RWPE2 (cell line): ENCODE data around the gene TBC1D24.

ENCODE experiments used
- ATAC-seq: fragments of 200-7000 bp; cut with Tn5 transposase; 3 replicates; pipeline ENCODE4 v1.9.1; 2021; ENCODE audit warnings: low read depth
- DNase-seq: peaks from one replicate; pipeline ENCODE4 v3.0.0-alpha.2; 2020; ENCODE audit warnings: low spot score
- H3K27ac ChIP-seq: fragments of 450-650 bp; 2 replicates; pipeline ENCODE4 v1.5.1; 2017; ENCODE audit warnings: mild to moderate bottlenecking; ENCODE audit not compliant: poor library complexity, severe bottlenecking
- H3K27me3 ChIP-seq: fragments of 250-450 bp; sonication (Bioruptor Pico); 2 replicates; pipeline ENCODE4 v1.5.1; 2021; ENCODE audit warnings: mild to moderate bottlenecking, moderate library complexity; ENCODE audit not compliant: insufficient read depth, poor library complexity, severe bottlenecking
- H3K36me3 ChIP-seq: fragments of 250-450 bp; sonication (Bioruptor Pico); 2 replicates; pipeline ENCODE4 v1.5.1; 2020; ENCODE audit warnings: low read depth, mild to moderate bottlenecking, moderate library complexity
- H3K4me1 ChIP-seq: fragments of 250-450 bp; sonication (Bioruptor Pico); 2 replicates; pipeline ENCODE4 v1.5.1; 2021; ENCODE audit warnings: mild to moderate bottlenecking, moderate library complexity; ENCODE audit not compliant: insufficient read depth, poor library complexity, severe bottlenecking
- H3K4me3 ChIP-seq: fragments of 250-450 bp; sonication (Bioruptor Pico); 2 replicates; pipeline ENCODE4 v1.5.1; 2021; ENCODE audit warnings: mild to moderate bottlenecking, moderate library complexity; ENCODE audit not compliant: severe bottlenecking
- H3K9me3 ChIP-seq: fragments of 250-450 bp; sonication (Bioruptor Pico); 2 replicates; pipeline ENCODE4 v1.5.1; 2021; ENCODE audit warnings: mild to moderate bottlenecking, moderate library complexity; ENCODE audit not compliant: severe bottlenecking
- CTCF ChIP-seq: fragments of 450-650 bp; IDR thresholded peaks from one replicate; pipeline ENCODE4 v1.5.1; 2017; ENCODE audit warnings: mild to moderate bottlenecking, moderate library complexity; ENCODE audit not compliant: poor library complexity, severe bottlenecking

Gene TBC1D24

GRCh38 chr16:2528161-2529060 lies 53.5 kb downstream of the TBC1D24 start:
- Histone ChIP-seq H3K27me3 (no peaks in the 10 kb centered on the region), H3K27ac (no peak overlapping the region), H3K36me3 (peaks cover 13% of the 10 kb centered on the region), H3K4me3 (no peak overlapping the region), H3K9me3 (no peaks in the 10 kb centered on the region), H3K4me1 (no peaks in the 10 kb centered on the region)
- TF ChIP-seq CTCF = no peak
- DNase-seq (peak; percentile 66), ATAC-seq (no peak)

DNA sequence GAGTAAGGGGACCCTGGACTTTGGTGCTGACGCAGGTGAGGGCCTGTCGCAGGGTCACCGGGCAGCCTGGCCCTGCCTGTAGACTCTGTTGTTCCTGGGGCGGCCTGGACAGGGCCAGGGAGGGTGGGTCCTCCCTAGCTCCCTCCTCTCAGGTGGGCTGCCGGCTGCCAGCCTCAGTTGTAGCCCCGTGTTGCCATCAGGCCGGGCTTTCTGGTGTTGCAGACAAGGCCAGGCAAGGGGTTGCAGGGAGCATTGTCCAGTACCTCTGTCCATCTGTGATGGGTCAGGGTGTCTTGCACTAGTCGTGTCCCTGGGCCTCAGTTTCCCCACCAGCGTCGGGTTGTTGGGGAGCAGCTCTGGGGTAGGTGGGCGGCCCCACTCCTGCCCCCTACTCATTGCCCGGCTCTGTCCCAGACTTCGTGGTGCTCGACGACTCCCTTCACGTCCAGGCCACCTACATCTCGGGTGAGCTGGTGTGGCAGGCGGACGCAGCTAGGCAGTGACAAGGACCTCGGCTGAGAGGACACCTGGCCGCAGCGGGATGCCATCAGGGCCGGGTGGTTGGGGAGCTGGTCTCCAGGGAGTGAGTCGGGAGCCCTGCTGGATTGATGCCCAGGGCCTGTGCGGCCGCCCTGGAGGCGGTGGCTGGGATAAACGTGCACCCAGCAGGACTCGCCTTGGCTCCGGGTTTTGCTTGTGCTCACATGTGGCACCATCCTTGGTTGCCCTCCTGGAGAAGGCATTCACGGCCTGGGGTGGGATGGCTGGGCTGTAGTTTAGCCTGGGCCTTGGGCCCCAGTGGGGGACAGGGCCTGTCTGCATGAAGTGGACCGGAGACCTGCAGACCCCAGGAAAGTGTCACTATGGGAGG lies 54.4 kb downstream of the TBC1D24 start:
- no peak for TF ChIP-seq CTCF
- ATAC-seq (no peak), DNase-seq (peak; percentile 61)
- Histone ChIP-seq H3K27ac (no peak overlapping the region), H3K36me3 (peaks cover 5% of the 10 kb centered on the region), H3K9me3 (no peaks in the 10 kb centered on the region), H3K4me1 (no peaks in the 10 kb centered on the region), H3K4me3 (no peak overlapping the region), H3K27me3 (no peaks in the 10 kb centered on the region)

- peaks cover 2% of the 10 kb centered on the region for H3K36me3 ChIP-seq
- no peak for ATAC-seq
- H3K4me3 ChIP-seq = no peak overlapping the region
- DNase-seq = peak; percentile 64
- no peak for TF ChIP-seq CTCF
- no peaks in the 10 kb centered on the region for H3K4me1 ChIP-seq
- no peaks in the 10 kb centered on the region for H3K9me3 ChIP-seq
- no peaks in the 10 kb centered on the region for H3K27me3 ChIP-seq
- H3K27ac ChIP-seq = no peak overlapping the region
Observed at GRCh38 chr16:2529961-2530628, 55.2 kb downstream of the TBC1D24 start.

- H3K27me3 ChIP-seq = no peaks in the 10 kb centered on the region
- ATAC-seq (no peak), DNase-seq (peak; percentile 59)
- peak overlapping the region; percentile 56 for H3K27ac ChIP-seq
- no peak overlapping the region for H3K4me3 ChIP-seq
- H3K36me3 ChIP-seq = no peaks in the 10 kb centered on the region; the same call in 1 of the 2 replicates
- no peaks in the 10 kb centered on the region for H3K9me3 ChIP-seq
- H3K4me1 ChIP-seq = no peaks in the 10 kb centered on the region
- no peak for TF ChIP-seq CTCF
Observed at GRCh38 chr16:2530629-2531318, 55.8 kb downstream of the TBC1D24 start.
